ENCODE results near the gene CHSY3.

DNA sequence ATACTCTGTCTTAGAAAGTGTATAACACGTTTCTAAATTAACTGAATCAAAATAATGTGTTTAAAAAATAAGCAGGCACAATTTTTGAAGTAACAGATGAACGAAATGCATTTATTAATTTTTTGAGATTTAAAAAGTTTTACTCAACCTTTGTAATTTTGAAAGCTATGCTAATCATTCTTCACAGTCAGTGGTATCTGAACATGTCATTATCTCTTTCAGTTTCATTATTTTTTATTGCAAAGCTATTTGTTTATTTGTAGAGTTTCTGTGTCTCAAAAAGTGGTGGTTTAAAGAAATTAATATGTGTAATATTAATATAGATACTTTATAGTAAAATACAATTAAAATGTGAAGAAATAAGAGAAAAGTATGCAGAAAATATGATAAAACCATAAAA, 11.2 kb downstream of the CHSY3 start:
- TF ChIP-seq EP300 (IDR thresholded peaks at IDR 0.05; ENCODE audit: borderline replicate concordance) (no peak), TCF12 (IDR thresholded peaks at IDR 0.05; ENCODE audit: low read depth) (no peak)
- TF ChIP-seq, protein P1, sequence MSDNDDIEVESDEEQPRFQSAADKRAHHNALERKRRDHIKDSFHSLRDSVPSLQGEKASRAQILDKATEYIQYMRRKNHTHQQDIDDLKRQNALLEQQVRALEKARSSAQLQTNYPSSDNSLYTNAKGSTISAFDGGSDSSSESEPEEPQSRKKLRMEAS (IDR thresholded peaks at IDR 0.05), result no peak

All from Ishikawa (cell line).